G401 (cell line): ENCODE measurements around the gene RCHY1. TPM values are rescaled to one million over a fixed set of nuclear protein-coding genes. Genes with fewer than 3 reads are reported as not detected.
A peak's percentile ranks its signal among the peaks of the same experiment; 100 is the strongest.
"Not testable (repeated sequence)": the region's sequence is repeated elsewhere in the genome, so short reads cannot be mapped to it uniquely, and the experiment has no call there.

ENCODE experiments used
- DNase-seq: peaks from one replicate; pipeline ENCODE4 v3.0.0-alpha.2; 2015; ENCODE audit warnings: low spot score
- in situ Hi-C: cut with HindIII; loops from 2 replicates; pipeline ENCODE4 v1.10.0; 2016; ENCODE audit warnings: low sequenced_read_pairs, mixed read lengths
- total RNA-seq: library from RNA; depleted of rRNA; stranded (reverse); fragments of >200 nt; shearing (Covaris generic); gene quantifications from 2 replicates; pipeline ENCODE4 v1.2.3, GENCODE V29; 2014; rRNA removed

The RCHY1 gene
- total RNA-seq: 26.8 and 44.1 TPM in 2 replicates

DNA sequence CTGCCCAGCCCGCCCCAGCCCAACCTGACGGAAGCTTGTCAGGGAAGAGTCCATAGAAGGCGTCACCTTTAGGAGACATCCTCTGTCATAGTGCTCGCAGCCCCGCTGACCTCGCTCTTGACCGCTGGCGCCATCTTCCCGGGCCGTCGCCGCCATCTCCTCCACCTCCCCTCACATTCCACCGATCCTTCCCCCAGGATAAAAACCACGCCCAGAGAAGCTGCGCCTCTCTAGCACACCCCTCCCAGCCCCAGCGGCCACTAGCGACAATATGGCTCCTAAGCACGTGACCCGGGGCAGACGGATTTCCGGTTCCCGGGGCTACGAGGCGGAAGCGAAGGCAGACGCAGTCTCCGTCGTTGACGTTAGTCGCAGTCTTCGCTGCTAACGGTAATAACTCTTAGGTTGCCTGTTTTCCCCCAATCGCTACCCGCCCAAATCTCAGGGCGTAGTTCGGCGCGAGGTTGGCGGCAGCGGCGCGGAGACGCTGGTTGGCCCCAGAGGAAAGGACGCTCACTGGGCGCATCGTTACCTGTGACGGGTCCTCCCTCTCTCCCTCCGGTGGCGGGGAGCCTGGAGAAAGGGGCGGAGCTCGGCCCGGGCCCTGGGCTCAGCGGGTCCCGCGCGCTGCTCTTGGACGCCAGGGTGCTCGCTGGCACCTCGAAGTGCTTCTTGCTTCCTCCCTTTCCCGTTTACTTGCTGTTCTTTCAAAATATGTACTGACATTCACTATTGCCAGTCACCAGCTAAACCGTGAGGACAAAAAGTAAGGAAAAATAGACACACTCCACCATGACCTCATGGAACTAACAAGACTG is at the start of gene RCHY1, which contains the start of gene THAP6:
Gene RCHY1 (minus strand): TSS at position 273 of the 818 bp plus-strand sequence. CDS start 117 bp downstream, at position 156.
Gene THAP6 (plus strand): TSS at position 343 of the 818 bp plus-strand sequence. CDS start 980 bp downstream, outside the sequence.
- in situ Hi-C loops: no loop called here
- peak; percentile 98 for DNase-seq

DNA sequence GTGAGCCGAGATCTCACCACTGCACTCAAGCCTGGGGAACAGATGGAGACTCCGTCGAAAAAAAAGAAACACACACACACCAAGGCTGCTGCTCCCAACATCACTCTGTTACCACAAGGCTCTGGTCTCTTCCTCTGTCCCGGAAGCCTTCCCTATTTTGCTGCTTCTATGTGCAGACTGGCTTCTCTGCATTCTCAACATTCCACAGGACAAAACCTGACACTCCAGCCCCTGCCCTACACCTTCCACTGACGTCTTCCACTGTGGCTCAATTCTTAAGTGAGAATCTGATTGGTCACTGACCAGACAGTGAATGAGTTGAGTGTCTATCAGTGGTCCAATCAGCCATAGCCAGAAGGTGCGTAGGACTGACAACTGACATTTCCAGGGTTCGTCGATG is 47.6 kb upstream of the RCHY1 start:
- no peak for DNase-seq
- in situ Hi-C loops: no loop called here

DNA sequence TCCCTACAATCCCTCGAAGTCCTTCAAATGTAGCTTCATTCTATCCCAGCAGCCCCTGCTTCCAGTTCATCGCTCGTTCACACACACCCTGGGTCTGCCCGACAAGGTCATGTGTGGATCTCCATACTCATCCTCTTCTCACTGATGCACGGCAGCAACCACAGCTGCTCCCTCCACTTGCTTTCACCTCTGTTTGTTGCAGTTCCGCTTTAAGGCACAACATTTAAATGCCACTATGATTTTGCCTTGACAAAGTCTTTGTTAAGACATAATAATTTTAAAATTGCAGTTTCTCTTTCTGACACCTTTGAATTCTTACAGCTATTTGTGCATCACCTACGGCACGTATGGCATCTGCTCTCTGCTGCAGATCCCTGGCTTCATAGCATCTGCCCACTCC is 43.5 kb upstream of the RCHY1 start:
- no peak for DNase-seq
- in situ Hi-C loops: no loop called here

DNA sequence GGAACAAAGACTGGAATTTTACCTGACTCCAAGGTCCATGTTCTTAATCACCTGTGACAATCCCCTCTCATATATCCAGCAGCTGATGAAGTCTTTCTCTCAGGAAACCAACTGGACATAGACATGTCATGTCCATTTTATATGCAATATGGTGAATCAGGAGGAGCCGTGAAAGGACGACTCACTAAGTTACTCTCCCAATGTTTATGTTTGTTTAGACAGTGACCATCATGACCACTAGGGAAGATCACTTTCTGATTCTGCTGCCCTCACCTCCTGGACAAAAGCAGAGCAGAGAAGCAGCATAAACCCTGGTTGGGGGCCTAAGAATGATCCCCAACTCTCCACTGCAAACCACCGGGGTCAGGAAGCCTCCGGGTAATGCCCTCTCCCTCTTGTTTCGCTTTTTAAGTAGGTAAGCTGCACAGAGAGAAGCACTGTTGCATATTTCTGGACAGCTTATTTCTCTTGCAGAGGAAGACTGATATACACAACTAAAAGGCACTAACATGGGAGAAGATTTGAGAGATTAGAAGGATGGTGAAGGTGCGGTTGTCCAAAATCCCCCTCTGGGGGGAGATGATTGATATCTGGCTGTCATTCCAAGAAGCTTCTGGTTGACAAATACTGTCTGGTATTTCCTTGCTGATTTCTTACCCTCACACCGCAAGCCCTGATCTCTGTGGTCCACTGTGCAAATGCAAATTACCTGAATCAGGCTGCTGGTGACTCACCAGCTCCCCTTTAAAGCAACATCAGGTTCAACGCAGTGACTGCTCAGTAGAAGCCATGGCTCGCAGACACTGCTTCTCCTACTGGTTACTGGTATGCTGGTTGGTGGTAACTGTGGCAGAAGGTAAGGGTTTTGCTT is 41.3 kb upstream of the RCHY1 start, which contains the start of gene ODAPH:
Gene ODAPH (plus strand): TSS at position 773 of the 871 bp plus-strand sequence. CDS start 17 bp downstream, at position 790.
- no peak for DNase-seq
- in situ Hi-C loops: no loop called here

DNA sequence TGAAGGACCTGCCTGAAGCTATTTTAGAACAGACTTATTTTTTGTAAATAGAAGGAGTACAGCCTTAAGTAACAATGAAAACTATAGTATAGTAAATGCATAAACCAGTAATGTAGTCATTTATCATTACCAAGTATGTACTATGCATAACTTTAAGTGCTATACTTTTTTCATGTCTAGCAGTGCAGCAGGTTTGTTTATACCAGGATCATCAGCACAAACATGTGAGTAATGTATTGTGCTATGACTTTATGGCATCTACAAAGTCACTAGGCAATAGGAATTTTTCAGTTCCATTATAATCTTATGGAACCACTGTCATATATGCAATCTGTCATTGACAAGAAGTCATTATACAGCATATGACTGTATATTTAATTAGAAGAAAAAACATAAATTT is 38.2 kb upstream of the RCHY1 start:
- no peak for DNase-seq
- in situ Hi-C loops: no loop called here

DNA sequence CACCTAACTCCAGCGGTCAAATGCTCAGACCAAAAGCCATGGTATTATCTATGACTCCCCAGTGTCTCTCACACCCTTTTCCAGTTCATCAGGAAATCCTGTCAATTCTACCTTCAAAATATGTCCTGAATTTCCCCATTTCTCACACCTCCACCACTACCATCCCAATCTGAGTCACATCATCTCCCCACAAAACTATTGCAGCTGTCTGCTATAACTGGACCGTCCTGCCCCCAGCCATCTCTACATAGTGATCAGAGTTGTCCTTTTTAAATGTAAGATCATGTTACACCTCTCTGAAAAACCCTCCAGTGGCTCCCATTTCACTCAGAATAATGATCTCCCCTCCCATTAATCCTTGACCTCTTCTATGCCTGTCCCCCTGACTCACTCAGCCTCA is 34.8 kb upstream of the RCHY1 start:
- no peak for DNase-seq
- in situ Hi-C loops: no loop called here

DNA sequence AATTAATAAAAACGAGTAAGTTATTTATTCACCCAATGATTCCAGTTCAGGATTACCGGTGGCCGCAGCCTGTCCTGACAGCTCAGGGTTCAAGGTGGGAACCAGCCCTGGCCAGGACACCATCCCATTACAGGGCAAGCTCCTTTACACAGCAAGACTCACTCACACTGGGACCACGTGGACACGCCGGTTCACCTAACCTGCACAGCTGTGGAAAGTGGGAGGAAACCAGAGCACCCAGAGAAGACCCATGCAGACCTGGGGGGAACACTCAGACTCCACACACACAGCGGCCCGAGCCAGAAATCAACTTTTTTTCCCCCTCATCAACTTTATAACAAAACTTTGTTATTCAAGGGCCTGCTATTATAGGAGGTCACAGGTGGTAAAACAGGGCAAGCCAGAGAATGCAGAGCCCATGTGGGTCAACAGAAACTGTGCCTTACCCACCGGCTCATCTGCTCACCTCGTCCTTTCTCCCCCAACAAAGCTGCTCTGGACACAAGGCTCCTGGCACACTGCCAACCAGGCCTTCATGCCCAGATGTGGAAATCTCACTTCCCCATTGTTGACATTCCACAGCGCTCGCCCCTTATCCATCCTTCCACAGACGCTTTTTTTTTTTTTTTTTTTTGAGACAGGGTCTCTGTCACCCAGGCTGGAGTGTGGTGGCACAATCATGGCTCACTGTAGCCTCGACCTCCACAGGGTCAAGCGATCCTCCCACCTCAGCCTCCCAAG is 33.6 kb upstream of the RCHY1 start:
- no peak for DNase-seq

DNA sequence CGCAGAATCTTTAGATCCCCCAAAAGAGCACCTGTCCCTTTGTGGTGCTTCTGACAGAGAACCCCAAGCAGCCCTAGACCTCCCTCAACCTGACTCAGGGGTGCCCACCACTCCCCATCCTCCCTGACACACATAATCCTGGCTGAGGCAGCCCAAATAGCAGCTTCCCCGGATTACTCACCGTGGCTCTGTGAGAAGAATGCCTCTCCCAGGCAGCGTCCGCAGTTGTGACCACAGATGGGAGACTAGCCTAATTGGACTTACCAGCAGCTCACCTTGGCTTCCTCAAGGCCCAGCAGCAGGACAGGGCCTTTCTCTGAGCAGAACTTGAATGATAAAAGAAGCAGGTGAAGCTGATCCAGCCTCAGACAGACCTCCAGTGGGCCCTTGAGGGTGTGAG is 31.3 kb upstream of the RCHY1 start:
- in situ Hi-C loops: no loop called here
- DNase-seq: no peak

More for the DNA sequence above, 33.6 kb upstream of the RCHY1 start:
- in situ Hi-C loops: no loop called here

DNA sequence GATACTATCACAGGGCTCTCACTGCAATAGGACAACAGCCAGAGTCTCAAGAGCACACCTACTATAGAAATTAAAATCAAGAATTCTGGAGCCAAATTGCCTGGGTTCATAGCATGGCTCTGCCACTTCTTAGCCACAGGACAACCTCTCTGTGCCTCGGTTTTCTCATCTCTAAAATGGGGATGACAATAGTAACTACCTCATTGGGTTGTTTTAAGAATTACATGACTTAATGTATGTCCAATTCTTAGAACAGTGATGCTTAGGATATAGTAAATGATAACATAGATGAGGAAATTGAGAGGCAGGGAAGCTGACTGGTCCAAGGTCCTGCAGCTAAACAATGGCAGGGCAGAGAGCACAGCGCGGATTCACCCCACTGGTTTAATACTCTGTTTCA is 30.7 kb upstream of the RCHY1 start:
- in situ Hi-C loops: no loop called here
- DNase-seq: no peak

DNA sequence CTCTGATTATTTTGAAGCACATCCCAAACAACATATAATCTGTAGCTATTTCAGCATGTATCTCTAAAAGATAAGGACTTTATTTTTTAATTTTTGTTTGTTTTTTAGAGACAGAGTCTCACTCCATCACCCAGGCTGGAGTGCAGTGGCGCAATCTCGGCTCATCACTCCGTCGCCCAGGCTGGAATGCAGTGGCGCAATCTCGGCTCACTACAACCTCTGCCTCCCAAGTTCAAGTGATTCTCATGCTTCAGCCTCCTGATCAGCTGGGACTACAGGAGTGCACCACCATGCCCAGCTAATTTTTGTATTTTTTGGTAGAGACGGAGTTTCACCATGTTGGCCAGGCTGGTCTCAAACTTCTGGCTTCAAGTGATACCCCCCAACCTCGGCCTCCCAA is 30.0 kb upstream of the RCHY1 start:
- DNase-seq, in situ Hi-C loops: not testable (repeated sequence)

DNA sequence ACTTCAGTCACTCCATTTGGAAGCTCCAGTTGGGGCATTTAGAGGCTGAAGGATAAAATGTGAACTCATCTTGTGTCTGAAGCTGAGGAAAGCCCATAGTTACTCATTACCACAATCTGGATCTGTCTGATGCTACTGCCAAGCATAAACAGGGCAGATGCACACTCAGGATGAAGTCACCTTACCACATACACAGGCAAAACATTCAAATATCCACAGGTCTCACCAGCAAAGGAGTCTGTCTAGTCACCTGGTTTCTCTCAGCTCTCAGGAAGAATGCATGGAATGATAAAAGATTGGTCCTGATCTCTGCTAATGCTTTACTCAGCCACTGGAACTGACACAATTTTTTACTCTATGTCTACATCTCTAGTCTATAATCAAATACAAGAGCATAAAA is 28.6 kb upstream of the RCHY1 start:
- DNase-seq: no peak
- in situ Hi-C loops: no loop called here

DNA sequence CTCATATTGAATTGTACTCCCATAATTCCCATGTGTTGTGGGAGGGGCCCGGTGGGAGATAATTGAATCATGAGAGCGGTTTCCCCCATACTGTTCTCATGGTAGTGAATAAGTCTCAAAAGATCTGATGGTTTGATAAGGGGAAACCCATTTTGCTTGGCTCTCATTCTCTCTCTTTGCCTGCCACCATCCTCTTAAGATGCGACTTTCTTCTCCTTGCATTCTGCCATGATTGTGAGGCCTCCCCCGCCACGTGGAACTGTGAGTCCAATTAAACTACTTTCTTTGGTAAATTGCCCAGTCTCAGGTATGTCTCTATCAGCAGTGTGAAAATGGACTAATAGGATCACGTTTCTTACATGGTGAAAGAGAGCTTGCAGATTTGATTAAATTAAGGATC is 23.1 kb upstream of the RCHY1 start:
- in situ Hi-C loops: not testable (repeated sequence)

DNA sequence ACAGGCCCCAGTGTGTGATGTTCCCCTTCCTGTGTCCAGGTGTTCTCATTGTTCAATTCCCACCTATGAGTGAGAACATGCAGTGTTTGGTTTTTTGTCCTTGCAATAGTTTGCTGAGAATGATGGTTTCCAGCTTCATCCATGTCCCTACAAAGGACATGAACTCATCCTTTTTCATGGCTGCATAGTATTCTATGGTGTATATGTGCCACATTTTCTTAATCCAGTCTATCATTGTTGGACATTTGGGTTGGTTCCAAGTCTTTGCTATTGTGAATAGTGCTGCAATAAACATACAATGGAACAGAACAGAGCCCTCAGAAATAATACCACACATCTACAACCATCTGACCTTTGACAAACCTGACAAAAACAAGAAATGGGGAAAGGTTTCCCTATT is 19.7 kb upstream of the RCHY1 start:
- in situ Hi-C loops: not testable (repeated sequence)

More for the DNA sequence above, 23.1 kb upstream of the RCHY1 start:
- not testable (repeated sequence) for DNase-seq

DNA sequence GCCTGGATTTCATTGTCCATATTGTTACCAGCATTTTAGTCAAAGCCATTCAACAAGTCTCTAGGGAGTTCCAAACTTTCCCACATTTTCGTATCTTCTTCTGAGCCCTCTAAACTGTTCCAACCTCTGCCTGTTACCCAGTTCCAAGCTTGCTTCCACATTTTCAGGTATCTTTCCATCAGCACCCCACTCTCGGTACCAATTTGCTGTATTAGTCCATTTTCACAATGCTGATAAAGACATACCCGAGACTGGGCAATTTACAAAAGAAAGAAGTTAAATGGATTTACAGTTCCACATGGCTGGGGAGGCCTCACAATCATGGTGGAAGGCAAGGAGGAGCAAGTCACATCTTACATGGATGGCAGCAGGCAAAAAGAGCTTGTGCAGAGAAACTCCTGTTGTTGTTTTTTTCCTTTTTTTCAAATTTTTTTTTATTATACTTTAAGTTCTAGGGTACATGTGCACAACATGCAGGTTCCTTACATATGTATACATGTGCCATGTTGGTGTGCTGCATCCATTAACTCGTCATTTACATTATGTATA is 19.2 kb upstream of the RCHY1 start:
- DNase-seq, in situ Hi-C loops: not testable (repeated sequence)

More for the DNA sequence above, 19.7 kb upstream of the RCHY1 start:
- DNase-seq: not testable (repeated sequence)

DNA sequence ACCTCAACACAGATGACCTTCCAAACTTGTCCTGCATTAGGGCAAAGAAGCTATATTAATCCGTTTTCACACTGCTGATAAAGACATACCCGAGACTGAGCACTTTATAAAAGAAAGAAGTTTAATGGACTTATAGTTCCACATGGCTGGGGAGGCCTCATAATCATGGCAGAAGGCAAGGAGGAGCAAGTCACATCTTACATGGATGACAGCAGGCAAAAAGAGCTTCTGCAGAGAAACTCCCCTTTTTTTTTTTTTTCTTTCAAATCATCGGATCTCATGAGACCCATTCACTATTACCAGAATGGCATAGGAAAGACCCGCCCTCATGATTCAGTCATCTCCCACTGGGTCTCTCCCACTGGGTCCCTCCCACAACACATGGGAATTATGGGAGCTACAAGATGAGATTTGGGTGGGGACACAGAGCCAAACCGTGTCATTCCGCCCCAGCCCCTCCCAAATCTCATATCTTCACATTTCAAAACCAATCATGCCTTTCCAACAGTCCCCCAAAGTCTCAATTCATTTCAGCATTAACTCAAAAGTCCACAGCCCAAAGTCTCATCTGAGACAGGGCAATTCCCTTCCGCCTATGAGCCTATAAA is 17.4 kb upstream of the RCHY1 start:
- in situ Hi-C loops: not testable (repeated sequence)

DNA sequence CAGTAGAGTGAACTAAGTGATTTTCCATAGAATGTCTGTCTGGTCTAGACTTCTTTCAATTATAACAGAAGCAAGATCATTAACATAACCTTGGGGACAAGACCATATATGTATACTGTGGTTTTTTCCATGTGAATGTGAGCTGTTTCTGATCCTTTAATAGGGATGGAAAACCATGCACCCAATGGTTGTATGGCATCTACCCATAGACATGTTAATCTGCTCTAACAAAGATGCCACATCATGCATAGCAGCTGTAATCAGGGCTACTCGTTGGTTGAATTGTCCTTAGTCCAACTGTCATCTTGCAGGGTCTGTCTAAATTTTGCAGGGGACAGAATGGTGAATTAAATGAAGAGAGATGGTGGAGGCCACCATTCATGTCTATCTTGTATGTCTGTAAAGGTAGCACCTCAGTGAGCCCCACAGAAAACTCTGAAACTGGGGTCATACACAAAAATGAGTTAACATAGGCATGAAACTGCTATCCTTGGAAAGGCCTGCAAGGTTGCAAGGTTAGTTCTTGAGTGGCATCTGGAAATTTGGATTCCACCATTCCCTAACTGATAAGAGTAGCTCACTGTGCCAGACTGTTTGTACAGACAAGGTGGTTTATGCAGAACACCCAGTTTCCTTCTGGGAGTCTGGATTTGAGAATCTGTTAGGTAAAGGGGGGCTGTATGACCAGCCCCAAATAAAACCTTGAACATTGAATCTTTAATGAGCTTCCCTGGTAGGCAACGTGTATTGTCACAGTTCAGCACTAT is 16.5 kb upstream of the RCHY1 start:
- in situ Hi-C loops: no loop called here
- DNase-seq: no peak

More for the DNA sequence above, 17.4 kb upstream of the RCHY1 start:
- DNase-seq: not testable (repeated sequence)

DNA sequence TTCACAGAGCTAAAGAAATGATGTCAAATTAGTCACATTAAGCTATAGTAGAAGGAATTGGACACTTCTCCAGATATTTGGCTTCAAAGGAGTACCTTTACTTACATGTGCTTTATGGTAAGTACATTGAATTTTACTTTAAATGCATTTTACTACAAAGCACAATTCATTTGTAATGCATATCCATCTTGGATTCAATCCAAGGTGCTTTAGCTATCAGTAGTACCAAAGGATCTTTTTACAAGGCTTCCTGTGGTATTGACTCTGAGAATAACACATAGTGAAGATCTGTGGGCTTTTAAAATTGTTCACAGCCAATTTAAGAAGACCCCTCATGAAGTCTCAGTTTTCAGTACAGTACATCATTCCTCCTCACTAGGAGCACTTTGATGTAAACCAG is 13.3 kb upstream of the RCHY1 start:
- in situ Hi-C loops: no loop called here
- no peak for DNase-seq

DNA sequence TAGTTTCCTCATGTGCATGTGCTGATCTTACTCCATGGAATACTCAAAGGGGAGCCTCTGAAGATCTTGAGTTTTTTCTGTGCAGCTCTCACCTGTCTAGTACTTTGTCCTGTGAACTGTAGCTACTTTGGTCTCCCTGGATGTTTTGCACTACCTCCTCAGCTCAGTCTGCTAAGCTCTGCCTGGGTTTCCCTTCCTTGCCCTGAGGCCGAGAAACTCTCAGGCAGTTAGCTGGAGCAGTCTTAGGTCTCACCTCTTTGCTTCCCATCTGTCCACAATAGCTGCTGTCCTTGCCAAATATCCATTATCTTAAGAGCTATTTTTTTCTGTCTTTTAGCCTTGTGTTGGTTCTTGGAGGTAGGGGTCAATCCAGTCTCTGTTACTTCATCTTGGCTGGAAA is 11.7 kb upstream of the RCHY1 start:
- in situ Hi-C loops: no loop called here

More for the DNA sequence above, 11.7 kb upstream of the RCHY1 start:
- no peak for DNase-seq
